HG02884 (cell line): ENCODE results near the gene SCLT1.

Experiments
- ATAC-seq: cut with Tn5 transposase; IDR thresholded peaks from one replicate; pipeline ENCODE4 v1.9.1; 2021; ENCODE audit warnings: mild to moderate bottlenecking, moderate library complexity; ENCODE audit not compliant: unreplicated experiment

SCLT1 gene

DNA sequence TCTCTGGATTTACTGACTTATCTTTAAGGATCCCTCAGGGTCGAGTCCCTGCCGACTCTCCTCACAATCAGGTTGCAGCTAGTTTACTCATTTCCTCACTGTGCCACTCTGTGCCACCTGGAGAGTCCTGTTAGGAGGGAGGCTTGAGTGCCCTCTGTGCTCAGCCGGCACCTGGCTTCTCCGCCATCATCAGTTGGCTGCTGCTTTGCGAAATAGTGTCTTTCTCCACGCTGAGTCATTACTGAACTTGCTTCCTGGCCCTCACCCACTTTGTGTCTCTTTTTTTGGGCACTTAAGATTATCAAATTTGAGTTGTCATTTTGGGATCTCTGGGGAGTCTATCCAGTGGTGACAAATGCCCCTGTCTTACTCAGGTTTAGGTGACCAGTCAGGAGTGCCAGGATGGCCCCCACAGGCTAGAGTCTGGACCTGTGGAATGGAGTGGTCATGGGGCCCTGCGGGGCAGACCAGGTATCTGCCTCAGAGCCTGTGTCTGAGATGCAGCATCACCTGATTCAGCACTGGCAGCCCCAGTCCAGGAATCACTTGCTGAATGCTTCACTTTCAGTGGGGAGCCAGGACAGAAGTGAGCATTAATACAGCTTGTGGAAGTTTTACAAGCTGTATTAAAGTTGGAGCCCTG lies 246.1 kb downstream of the SCLT1 start:
- no peak for ATAC-seq

DNA sequence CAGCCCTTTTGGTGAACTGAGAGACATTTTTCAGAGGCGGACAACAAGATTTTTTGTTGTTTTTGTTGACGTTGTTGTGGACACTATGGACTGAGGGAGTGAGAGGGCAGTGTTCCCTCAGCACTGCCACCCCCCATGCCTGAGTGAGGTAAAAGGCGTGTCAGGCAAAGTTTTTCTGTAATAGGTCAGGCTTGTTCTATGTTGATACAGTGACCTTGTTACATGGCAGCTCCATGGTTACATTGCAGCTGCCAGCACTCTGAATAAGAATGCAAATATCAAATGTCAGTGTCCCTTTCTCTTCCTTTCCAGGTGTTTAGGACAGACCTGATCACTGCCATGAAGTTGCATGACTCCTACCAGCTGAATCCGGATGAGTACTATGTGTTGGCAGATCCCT lies 247.3 kb downstream of the SCLT1 start:
- ATAC-seq = no peak

- no peak for ATAC-seq
Measured at GRCh38 chr4:128844931-128845330, 248.4 kb downstream of the SCLT1 start.

DNA sequence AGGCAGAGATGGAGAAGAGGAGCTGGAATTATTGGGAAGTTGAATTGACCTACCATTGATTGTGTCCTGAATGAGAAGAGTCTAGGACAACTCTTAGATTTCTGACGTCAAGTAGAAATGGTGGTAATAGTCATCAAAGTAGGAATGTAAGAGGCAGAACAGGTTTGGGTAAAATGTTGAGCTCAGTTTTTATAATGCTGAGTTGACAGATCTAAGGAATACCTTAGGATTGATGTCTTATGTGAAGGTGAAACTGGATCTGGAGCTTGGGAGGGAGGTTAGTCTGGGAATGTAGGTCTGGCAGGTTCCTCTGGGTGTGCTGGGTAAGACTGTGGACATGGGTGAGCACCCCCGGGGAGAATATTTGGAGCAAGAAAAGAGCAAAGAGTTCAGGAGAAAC lies 251.9 kb downstream of the SCLT1 start:
- ATAC-seq = no peak

GRCh38 chr4:128840711-128841318 lies 252.5 kb downstream of the SCLT1 start:
- no peak for ATAC-seq

DNA sequence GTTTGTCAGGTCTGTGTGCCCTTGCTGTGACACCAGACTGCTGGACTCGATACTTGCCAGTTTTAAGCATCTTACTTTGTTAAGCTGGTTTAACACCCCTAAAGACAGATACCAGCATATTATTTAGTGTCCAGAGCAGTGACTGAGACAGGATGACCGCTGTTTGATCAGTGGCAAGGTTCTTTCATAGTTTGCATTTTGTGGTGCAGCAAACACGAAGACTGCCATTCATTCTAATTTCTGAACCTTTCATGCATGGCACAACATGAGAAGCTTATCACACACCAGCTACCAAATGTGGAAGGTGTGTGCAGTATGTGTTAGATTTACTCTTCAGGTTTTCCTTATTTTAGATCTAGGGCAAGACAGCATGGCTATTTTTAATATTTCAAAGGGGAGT lies 255.7 kb downstream of the SCLT1 start:
- ATAC-seq = no peak

DNA sequence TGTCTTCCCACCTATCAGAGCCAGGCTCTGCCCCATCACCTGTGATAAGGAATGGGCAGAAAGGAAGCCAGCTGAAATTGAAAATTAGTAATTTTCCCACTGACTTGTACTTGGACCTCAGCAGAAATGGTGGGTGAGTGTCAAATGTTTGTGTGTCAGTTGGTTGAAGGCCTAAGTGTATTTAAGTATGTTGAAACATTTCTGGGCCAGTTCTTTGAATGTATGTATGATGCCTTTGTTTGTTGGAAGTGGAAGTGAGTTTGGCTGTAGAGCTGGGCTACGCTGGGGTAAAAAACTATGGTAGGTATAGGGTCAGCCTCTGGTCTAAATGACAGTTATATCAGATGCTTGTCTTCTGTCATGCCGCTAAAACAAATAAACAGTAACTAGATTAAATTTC lies 256.1 kb downstream of the SCLT1 start:
- ATAC-seq = no peak

- ATAC-seq = no peak
Measured at GRCh38 chr4:128835498-128836222, 257.7 kb downstream of the SCLT1 start.
